SKM-1 (cell line): ENCODE measurements around the gene STUB1.

ENCODE experiments used
- DNase-seq: peaks from one replicate; lab custom pipeline; 2025; ENCODE audit not compliant: unreplicated experiment; lab: John Stamatoyannopoulos, UW

Gene STUB1

DNA sequence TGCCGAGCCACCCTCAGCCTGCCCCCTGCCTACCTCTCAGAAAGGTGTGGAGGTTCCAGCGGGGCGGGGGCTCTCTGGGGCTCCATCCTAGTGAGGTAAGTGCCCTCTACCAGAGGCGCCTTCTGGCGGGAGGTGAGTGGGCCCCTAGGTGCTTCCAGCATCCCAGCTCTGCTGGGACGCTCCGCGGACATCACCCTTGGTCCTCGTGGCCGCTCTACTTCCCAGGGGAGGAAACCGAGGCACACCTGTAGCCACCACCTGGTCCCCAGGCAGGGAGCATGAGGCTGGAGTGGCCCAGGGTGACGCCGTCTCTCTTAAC is 37.2 kb upstream of the STUB1 start:
- no peak for DNase-seq

DNA sequence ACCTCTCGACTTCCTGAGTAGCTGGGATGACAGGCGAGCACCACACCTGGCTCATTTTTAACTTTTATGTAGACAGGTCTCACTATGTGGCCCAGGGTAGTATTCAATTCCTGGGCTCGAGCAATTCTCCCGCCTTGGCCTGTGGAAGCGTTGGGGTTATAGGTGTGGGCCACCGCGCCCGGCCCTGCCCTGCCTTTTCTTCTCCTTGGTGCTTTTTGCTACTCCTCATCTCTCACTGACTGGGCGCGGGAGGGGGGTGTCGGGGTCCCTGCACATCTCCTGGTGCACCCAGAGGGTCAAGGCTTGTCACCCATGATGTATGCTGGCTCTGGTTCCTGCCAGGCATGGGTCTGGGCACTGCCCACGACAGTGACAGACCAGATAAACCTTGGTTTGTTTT is 35.7 kb upstream of the STUB1 start:
- DNase-seq = no peak

DNA sequence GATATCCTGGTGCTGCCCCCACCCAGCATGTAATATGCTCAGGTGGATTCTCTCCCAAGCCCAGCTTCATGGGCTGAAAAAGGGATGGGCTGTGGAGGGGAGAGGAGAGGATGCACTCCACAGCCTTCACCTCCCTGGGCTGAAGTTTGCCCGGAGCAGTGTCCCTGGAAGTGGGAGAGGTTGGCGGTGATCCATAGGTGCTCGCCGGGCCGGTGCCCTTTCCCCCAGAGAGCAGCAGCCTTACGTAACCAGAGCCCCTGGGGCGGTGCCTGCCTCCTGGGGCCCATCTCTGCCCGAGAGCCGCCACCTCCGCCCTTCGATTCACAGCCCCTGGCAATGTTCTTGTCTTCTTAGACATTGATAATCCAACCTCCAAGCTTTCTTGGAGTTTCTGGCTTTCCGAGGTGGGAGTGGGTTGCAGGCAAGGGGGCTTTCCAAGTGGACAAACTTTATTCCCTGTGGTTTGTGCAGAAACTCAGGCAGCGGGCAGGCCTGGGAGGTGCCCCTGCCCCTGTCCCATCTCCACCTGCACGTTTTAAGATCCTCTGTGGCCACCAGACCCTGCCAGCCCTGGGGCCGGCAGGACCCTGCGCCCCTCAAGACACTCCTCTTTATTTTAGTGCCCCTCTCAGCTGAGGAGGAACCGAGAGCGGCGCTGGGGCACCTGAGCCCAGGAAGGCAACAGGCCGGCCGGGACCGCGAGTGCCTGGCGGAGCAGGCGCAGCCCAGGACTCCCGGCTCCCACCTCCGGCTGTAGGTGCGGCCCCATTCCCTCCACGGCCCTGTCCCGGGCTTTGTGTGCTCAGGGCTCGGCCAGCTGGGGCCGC is 34.1 kb upstream of the STUB1 start:
- no peak for DNase-seq

DNA sequence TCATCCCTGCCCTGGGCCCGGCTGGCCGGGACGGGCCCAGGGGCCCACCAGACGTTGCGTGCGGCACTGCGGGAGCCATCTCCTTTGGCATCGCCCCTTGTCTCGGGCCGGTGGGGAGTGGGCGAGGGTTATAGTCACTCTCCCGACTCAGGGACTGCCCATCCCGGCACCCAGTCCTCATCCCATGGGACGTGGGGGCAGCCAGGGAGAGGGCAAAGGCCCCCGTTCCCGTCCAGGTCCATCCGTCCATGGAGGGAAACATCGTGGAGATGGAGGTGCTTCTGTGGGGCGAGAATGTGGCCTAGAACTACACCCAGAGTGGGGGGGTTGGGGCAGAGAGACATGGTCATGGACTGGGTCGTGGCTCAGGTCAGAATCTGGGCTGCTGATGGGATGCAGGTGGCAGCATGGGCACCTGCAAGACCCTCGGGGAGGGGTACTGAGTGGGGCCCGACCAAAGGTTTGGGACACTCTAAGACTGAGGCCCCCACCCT is 33.5 kb upstream of the STUB1 start:
- DNase-seq = no peak

DNA sequence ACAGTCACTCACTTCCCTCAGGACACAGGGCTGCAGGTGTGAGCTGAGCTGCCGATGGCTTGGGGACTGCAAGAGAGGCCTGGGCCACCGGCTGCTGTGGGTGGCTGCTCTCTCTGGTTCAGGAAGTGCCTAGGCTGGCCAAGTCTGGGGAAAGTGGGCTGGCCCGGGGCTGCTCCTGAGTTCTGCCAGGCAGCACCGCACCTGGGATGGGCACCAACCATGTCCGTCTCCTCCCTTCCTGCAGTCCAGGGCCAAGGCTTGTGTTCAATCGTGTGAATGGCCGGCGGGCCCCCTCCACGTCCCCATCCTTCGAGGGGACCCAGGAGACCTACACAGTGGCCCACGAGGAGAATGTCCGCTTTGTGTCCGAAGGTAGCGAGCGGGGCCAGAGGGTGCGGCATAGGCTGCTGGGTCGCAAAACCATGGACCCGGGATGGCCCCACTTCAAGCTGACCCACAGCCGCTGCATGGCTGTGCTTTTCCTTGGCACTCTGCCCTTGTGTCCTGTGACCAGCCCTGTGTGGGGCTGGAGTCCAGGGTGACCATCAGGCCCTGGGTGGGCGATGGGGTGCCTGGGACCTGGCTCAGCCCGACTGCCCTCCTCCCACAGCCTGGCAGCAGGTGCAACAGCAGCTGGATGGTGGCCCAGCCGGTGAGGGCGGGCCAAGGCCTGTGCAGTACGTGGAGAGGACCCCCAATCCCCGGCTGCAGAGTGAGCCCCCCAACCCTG is 32.9 kb upstream of the STUB1 start:
- no peak for DNase-seq

DNA sequence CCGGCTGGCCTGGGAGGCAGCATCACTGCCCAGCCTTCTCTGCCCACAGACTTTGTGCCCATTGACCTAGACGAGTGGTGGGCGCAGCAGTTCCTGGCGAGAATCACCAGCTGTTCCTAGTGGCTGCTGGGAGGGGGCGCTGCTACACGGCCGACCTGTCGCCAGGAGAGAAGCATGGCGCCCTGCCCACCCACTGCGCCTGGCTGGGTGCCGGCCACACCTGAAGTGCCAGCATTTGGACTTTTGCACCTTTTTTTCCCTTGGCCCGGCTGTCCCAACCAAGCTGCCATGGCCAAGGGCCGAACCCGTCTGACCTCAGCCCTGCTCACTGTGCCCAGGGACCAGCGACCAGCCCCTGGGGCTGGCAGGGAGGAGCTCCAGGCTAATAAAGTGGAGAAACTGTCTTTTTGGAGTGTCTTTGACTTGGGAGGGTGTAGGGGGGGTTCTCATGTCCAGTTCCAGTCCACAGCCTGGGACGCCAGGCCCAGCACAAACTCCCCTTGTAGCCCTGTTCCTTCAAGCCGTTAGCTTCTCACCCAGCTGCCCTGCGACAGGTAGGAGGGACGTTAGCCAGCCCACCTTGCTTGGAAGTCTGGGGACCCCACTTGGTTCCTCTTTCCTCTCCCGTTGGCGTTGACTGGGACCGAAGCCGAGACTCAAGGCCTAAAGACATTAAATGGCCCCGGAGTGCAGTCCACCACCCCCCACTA is 32.0 kb upstream of the STUB1 start:
- no peak for DNase-seq

DNA sequence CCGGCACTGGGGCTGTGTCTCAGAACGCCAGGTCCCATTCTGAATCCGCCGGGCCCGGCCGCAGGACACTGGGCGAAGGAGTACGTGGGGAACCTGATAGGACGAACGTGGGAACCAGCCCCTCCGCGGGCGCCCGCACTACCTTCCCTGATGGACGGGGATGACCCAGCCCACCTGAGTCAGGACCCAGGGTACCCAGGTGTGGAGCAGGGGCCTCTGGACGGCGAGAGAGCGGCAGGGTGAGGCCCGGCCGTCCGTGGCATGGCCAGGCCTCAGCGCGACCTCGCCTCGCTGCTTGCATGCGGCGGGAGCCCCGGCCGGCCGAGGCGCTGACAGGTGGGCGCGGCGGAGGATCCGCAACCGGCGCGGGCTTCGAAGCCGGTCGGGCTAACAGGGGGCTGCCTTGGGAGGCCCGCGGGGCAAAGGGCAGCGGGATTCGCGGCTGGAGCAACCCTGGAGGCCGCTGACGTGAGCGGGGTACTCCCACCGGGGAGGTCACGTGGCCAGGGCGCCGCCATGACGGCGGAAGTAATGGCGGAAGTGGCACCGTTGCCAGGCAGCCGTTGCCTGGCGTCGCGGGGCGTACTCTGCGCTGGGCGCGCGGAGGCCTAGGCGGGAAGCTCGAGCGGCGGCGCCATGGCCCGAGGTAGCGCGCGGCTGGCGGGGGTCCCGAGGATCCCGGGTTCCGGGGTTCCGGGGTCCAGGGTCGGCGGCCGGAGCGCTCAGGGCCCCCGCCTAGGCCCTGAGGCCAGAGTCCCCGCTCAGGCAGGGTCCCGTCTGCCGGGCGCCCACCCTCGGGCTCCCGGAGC is 31.2 kb upstream of the STUB1 start, which contains the start of gene WDR90:
WDR90 (plus strand) TSS at position 585 of the 809 bp plus-strand sequence; CDS start at position 637, 52 bp downstream.
- DNase-seq = peak; percentile 71

DNA sequence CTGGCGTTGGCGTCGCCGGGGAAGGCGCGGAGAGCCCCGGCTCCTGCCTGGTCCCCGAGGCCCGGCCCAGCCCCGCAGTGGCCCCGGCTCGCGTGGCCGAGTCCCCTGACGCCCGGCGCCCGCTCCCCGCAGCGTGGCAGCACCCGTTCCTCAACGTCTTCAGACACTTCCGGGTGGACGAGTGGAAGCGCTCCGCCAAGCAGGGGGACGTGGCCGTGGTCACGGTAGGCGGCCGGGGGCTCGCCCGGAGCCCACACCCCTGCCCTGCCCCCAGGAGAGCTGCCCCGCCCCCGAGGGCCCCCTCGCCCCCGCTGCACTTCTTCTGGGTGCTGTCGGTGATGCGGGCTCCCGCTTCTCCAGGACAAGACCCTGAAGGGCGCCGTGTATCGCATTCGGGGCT is 30.6 kb upstream of the STUB1 start:
- DNase-seq = no peak

DNA sequence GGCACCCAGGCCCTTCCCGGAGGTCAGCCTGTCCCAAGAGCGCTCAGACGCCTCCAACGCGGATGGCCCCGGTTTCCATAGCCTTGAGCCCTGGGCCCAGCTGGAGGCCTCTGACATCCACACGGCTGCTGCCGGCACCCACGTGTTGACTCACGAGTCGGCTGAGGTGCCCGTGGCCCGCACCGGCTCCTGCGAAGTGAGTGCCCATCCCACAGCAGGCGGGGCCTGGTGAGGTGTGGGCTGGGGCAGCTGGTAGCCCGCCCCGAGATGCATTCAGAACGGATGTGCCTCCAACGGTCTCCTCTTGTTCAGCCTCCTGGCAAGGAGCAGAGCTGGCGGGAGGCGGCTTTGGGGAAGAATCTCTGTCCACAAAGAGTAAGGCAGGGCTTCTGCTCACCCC is 28.4 kb upstream of the STUB1 start:
- DNase-seq = no peak

DNA sequence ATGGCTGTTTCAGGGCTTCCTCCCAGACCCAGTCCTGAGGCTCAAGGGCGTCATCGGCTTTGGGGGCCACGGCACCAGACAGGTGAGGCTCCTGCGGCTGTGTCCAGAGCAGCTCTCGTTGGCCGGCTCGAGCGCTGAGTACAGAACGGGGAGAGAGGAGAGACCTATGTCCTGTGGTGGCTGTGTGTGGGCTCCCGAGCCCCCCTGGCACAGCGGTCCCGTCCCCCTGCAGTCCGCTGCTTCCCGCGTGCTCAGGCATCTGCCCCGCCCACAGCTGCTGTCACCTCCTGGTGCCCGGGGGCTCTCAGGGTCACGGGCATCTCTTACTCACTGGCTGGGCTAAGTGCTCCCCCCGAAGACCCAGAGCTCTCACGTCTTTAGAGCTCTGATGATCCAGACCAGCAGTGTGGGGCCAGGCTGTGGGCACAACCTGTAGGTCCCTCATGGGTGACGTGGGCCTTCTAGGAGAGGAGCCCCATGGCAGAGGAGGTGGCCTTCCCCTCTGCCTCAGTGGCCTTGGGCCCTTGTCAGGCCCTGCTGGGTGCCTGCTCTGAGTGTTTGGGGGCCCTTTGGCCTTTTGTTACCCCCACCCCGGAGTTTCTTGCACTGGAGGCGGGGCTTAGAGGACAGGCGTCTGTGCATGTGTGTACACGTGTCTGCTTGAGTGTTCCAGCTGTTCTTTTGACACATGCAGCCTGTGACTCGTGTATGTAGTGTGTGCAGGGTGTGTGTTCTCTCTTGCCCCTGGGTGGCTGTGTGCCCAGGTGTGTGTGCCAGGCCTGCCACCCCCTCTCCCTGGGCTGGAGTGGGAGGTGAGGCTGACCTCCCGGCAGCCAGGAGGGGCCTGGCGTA is 27.5 kb upstream of the STUB1 start:
- DNase-seq = no peak

DNA sequence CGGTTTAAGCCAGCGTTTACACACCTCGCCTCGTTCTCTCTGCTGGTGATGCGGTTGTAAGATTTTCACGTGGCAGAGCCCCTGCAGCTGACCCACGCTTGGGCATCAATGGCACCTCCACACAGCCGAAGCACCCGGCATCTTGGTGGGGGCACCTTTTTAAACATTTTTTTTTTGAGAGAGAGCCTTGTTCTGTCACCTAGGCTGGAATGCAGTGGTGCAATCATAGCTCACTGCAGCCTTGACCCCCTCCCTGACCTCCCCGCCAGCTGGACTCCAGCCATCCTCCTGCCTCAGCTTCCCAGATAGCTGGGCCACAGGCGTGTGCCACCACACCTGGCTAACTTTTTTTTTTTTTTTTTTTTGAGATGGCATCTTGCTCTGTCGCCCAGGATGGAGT is 26.2 kb upstream of the STUB1 start:
- no peak for DNase-seq

DNA sequence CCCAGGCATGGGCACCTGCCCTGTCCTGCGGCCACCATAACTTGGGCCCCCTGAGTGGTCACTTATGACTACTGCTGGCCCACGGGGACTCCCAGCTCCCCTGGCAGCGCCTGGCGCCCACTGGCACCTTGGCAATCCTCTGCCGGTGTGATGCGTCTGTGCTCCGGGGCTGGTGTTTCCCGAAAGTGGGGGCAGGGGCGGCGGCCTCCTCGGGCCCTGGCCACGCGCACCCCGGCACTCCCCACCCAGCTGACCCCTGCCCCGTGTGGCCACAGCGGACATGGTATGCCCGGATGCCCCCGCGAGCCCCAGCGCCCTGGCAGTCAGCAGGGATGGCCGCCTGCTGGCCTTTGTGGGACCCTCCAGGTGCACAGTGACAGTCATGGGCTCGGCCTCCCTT is 22.7 kb upstream of the STUB1 start:
- DNase-seq = no peak

DNA sequence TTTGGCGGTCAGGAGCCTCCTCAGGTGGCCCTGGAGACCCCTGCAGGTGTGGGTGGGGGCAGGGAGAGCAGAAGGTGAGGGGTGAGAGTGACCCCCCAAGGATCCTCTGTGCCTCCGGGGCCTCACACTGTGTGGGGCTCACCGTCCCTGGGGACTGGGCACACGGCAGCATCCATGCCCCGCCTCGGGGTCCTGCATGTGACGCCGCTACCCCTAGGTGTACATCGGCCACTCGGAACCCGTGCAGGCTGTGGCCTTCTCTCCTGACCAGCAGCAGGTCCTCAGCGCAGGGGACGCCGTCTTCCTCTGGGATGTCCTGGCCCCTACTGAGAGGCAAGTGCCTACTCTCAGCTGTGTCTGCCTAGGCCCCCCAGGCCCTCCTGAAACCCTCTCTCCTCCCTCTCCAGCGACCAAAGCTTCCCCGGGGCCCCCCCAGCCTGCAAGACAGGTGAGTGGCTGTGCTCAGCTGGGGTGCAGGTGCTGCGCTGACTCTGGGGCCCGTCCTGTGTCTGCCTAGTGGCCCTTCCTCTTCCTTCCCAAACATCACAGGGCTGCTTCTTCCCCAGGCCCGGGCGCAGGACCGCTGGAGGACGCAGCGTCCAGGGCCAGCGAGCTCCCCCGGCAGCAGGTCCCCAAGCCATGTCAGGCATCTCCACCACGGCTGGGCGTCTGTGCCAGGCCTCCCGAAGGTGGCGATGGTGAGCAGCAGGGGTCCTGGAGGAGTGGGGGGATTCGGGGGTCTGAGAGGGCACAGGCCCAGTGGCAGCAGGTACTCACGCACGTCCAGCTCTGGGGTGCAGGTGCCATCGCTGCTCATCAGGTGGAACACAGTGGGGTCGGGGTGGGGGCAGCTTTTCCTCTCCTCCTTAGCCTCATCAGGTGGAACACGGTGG is 21.3 kb upstream of the STUB1 start:
- DNase-seq = no peak

DNA sequence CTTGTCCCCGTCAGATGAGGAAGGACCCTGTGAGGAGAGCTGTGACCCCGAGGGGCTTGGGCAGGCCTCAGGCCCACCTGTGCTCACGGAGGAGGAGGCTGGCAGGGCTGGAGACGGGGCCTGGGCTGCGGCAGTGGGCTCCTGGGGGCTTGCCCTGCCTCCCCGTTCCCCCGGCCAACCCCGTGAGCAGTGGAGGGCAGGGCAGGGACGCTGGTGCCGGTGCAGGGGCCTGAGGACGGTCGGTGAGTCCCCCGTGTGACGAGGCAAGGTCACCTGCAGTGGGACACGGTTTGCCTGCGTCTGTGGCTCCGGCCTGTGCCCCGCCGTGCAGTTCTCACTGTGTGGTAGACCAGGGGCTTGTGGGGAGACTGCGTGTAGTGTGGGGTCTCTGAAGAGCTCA is 20.6 kb upstream of the STUB1 start:
- DNase-seq = no peak

DNA sequence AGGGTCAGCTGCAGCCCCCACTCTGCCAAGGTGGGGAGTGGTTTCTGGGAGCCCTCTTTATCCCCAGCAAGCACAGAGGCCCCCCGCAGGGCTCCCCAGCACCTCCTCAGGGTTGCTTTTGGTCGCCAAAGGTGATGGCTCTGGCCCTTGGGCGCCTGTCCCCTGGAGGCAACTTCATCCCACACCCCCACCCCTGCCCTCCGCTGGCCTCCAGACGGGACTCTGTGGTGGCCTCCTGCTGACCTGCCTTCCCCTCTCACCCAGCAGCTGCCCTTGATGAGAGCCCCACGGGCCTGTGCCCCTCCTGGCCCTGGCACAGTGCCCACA is 20.1 kb upstream of the STUB1 start:
- no peak for DNase-seq

DNA sequence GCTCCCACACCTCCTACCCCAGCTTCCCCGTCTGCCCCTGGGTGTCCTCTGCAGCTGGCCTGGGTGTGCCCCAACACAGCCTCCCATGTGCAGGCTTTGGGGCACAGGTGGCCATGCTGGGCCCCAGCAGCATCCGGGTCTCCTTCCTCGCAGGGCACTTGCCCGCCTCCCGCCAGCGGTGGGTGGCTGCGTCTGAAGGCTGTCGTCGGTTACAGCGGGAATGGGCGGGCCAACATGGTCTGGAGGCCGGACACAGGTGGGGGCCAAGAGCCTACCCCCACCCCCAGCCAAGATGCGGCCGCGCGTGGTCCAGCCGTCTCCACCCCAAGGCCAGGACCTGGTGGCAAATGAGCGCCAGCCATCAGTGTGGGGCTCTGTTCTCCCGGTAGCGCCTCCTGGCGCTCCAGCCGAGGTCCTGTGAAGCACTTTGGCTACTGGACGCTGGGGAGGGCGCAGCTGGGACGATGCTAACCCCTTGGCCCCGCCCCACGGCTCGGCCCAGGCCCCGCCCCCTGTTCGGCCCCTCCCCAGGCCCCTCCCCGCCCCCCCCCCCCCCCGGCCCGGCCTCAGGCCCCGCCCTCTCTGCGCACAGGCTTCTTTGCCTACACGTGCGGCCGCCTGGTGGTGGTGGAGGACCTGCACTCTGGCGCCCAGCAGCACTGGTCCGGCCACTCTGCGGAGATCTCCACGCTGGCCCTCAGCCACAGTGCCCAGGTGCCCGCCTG is 19.6 kb upstream of the STUB1 start:
- DNase-seq = peak; percentile 71

DNA sequence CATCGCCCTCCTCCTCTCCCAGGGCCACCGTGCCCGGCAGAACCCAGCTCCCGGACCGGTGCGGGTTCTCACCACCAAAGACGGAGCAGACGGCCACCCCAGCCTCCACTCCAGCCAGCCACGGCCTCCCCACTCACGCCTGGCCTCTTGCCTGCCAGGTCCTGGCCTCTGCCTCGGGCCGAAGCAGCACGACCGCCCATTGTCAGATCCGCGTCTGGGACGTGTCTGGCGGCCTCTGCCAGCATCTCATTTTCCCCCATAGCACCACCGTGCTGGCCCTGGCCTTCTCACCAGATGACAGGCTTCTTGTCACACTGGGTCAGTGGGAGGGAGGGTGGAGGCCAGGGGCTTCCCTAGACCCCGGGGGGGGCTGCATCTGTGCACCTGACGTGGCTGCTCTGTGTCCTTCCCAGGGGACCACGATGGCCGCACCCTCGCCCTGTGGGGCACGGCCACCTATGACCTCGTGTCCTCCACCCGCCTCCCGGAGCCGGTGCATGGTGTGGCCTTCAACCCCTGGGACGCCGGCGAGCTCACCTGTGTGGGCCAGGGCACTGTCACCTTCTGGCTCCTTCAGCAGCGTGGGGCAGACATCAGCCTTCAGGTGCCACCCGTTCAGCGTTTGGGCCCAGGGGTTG is 18.9 kb upstream of the STUB1 start:
- no peak for DNase-seq

DNA sequence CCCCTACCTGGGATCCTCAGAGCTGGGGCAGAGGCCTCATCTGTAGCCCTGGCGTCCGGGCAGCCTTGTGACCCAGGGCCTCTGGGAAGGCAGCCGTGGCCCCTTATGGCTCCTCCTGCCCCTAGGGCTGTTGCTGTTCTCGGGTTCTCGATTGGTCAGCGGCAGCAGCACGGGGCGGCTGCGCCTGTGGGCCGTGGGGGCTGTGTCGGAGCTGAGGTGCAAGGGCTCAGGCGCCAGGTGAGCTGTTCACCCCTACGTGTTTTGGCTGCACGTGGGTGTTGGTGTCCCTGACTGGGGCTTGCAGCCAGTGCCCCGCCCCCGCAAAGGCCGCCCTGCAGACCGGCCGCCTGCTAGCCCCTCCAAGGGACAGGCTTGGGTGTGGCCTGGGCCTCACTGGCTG is 18.1 kb upstream of the STUB1 start:
- DNase-seq = no peak
